Thyroid gland (tissue), 4 donors: ENCODE data around the gene PKD1L1. TPM values are rescaled to one million over a fixed set of nuclear protein-coding genes. Genes with fewer than 3 reads are reported as not detected.

Experiments used
- DNase-seq, 2 donors: peaks; one replicate each; pipeline ENCODE4 v3.0.0-alpha.2; 2019
- H3K27ac ChIP-seq, 3 donors: fragments of 200-600 bp; sonication (generic); 1 replicate in 2 of 3; 2 replicates in 1 of 3; pipeline ENCODE4 v1.5.1; 2016 to 2019; ENCODE audit warnings: mild to moderate bottlenecking in 1 of 3, moderate library complexity in 1 of 3
- H3K27me3 ChIP-seq: fragments of 200-600 bp; sonication (generic); one replicate; pipeline ENCODE4 v1.5.1; 2019
- H3K36me3 ChIP-seq, 2 donors: fragments of 200-600 bp; sonication (generic); one replicate each; pipeline ENCODE4 v1.5.1; 2016 to 2019
- H3K4me1 ChIP-seq, 2 donors: fragments of 200-600 bp; sonication (generic); one replicate each; pipeline ENCODE4 v1.5.1; 2017 to 2019
- H3K4me3 ChIP-seq, 3 donors: fragments of 200-600 bp; sonication (generic); replicated peaks in 1 of 3; 1 replicate in 2 of 3; 2 replicates in 1 of 3; pipeline ENCODE4 v1.5.1; 2016; ENCODE audit warnings: mild to moderate bottlenecking in 1 of 3
- H3K9me3 ChIP-seq: fragments of 200-600 bp; sonication (generic); one replicate; pipeline ENCODE4 v1.5.1; 2017
- POLR2A ChIP-seq, 2 donors: fragments of 450-650 bp; IDR thresholded peaks; one replicate each; pipeline ENCODE4 v1.6.1; 2017; ENCODE audit warnings: antibody characterized with exemption in 2 of 2, mild to moderate bottlenecking in 2 of 2, moderate library complexity in 1 of 2
- WGBS, 2 donors: methylation state at CpG; one replicate each; pipeline ENCODE4 v1.1.5; 2017; 5-methylcytosine and 5-hydroxymethylcytosine counted together
- intact Hi-C: fragments of 100-400 bp; cut with DNase I; formaldehyde crosslinking; loops from one replicate; pipeline ENCODE4 v1.15.1; 2023
- total RNA-seq, 4 donors: library from RNA; depleted of rRNA; stranded (reverse); fragments of >200 nt; gene quantifications; one replicate each; pipeline ENCODE4 v1.2.3, GENCODE V29; 2016
- TF ChIP-seq, protein P1 (sequence below), 6 experiments: fragments of 200-600 bp in 3 of 6; fragments of 450-650 bp in 3 of 6; sonication (generic) in 3 of 6; IDR thresholded peaks; one replicate each; pipeline ENCODE4 v1.5.1; 2016 to 2019; ENCODE audit warnings: antibody characterized with exemption in 6 of 6, mild to moderate bottlenecking in 2 of 6, inconsistent platforms in 1 of 6, moderate library complexity in 1 of 6

PKD1L1 gene
- total RNA-seq, 4 donors from 2014 or later = under 0.01 to 0.17 (median 0.14) TPM

DNA sequence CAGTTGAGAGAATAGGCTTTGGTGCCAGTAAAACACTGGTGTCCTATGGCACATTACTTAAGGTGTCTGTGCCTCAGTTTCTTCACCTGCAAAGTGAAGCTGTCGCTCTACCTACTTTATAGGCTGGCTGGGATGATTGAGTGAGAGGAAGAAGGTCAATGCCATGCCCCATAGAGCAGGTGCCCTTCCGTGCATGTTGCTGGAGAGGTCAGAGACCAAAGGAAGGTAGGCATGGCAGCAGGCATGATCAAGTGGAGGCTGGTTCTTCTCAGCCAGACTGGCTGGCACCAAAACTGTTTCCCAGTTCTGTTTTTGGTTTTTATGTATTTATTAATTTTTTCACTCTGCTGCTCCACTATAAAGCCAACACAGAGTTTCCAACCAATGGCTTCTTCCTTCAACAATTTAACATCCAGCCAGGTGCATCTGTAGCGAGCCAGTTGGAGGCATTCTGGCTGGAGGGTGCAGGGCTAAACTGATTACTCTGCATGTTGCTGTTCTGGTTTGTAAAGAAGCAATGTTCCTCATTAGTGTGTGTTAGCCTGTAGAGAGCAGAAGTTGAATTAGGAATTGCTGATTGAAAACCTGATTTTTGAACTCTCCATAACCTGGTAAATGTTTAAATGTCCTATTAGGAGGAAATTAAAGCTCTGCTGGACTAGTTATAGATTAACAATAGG is 222.1 kb downstream of the PKD1L1 start:
- no peaks in the 10 kb centered on the region for H3K27me3 ChIP-seq
- no peaks in the 10 kb centered on the region for H3K36me3 ChIP-seq
- WGBS, 2 donors = 91 to 93% methylated on average over 3 of the region's 3 CpGs
- H3K27ac ChIP-seq = no peak overlapping the region
- no peaks in the 10 kb centered on the region for H3K9me3 ChIP-seq
- TF ChIP-seq, protein P1, sequence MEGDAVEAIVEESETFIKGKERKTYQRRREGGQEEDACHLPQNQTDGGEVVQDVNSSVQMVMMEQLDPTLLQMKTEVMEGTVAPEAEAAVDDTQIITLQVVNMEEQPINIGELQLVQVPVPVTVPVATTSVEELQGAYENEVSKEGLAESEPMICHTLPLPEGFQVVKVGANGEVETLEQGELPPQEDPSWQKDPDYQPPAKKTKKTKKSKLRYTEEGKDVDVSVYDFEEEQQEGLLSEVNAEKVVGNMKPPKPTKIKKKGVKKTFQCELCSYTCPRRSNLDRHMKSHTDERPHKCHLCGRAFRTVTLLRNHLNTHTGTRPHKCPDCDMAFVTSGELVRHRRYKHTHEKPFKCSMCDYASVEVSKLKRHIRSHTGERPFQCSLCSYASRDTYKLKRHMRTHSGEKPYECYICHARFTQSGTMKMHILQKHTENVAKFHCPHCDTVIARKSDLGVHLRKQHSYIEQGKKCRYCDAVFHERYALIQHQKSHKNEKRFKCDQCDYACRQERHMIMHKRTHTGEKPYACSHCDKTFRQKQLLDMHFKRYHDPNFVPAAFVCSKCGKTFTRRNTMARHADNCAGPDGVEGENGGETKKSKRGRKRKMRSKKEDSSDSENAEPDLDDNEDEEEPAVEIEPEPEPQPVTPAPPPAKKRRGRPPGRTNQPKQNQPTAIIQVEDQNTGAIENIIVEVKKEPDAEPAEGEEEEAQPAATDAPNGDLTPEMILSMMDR (IDR thresholded peaks at IDR 0.05) = no peak
- TF ChIP-seq POLR2A (IDR thresholded peaks at IDR 0.05) = no peak
- H3K4me1 ChIP-seq = peaks cover 6 to 19% of the 10 kb centered on the region in 2 donors
- H3K4me3 ChIP-seq = no peak overlapping the region
- intact Hi-C loops = no loop called here
- DNase-seq = no peak

DNA sequence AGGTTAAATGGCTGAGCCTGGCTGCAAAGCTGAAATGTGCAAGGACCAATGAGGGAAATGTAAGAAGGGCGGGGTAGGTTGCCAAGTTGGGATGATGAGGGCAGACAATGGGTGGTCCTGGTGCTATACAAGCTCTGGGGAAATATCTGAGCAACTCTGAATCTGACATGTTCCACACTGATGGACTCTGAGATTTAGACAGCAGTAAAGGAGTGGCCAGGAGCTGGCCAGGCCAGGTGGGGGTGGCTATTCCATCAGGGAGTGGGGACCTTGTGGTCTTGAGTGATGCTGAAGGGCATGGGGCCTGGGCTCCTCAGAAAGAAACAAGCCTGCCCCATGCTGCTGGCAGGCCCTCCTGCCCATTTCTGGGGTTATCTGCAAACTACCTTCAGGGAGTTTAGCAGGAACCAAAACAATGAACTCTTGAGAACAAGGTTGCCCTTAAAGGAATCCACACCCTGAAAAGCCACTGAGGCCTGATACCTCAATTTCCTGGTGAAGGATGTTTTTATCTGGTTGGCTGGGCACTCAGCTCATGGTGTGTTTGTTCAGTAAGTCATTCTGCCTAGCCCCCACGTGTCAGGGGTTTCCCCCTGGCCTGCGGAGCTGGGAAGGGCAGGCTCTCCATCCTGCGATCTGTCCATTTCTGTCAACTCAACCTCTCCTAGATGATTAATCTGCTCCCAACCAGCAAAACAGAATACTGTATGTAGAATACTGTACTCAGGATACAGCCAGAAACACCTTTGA is 223.1 kb downstream of the PKD1L1 start:
- H3K4me1 ChIP-seq = peaks cover 6 to 19% of the 10 kb centered on the region in 2 donors
- no peaks in the 10 kb centered on the region for H3K9me3 ChIP-seq
- intact Hi-C loops = no loop called here
- no peak for TF ChIP-seq POLR2A (IDR thresholded peaks at IDR 0.05)
- TF ChIP-seq, protein P1 (IDR thresholded peaks at IDR 0.05) = no peak
- no peak overlapping the region for H3K27ac ChIP-seq
- no peak overlapping the region for H3K4me3 ChIP-seq
- peak; percentile 35 to 48 for DNase-seq
- H3K36me3 ChIP-seq = no peaks in the 10 kb centered on the region
- 46 to 60% methylated on average over 4 of the region's 4 CpGs for WGBS, 2 donors
- H3K27me3 ChIP-seq = no peaks in the 10 kb centered on the region

Other genes with a start within 250 kb of the PKD1L1 start
- gene HUS1, start 31.1 kb upstream of the PKD1L1 start, total RNA-seq = 10 to 100 TPM; 32.1 to 83.8 (median 39.8) TPM
- gene SUN3, start 80.6 kb upstream of the PKD1L1 start, total RNA-seq = not detected
- gene C7orf57, start 87.1 kb upstream of the PKD1L1 start, total RNA-seq = not detected
- 10 to 100 TPM; 11.3 to 16.9 (median 15.0) TPM for gene UPP1, start 140.8 kb upstream of the PKD1L1 start, total RNA-seq
- gene ABCA13, start 223.0 kb upstream of the PKD1L1 start, total RNA-seq = 10 to 100 TPM in 3 of 4 donors, 1 to 10 TPM in 1; 7.6 to 13.3 (median 11.7) TPM